ENCODE measurements around the gene ACLY. TPM values are rescaled to one million over a fixed set of nuclear protein-coding genes. Genes with fewer than 3 reads are reported as not detected.

Gene ACLY
- total RNA-seq, 1 donor from 2014 or later: 161 TPM

GRCh38 chr17:41957869-41958439 is 39.2 kb upstream of the ACLY start:
- Mint-ChIP-seq H3K27me3 (no peaks in the 10 kb centered on the region), H3K36me3 (no peaks in the 10 kb centered on the region), H3K27ac (peak overlapping the region; percentile 21), H3K4me3 (no peak overlapping the region), H3K4me1 (ENCODE audit: unreplicated experiment) (peaks cover 9% of the 10 kb centered on the region), H3K9me3 (no peaks in the 10 kb centered on the region)
- no peak for DNase-seq (ENCODE audit: extremely low spot score, unreplicated experiment)
- no peak for TF ChIP-seq CTCF (conservative IDR thresholded peaks at IDR 0.05)

- Mint-ChIP-seq H3K4me3 (no peak overlapping the region), H3K27ac (peak overlapping the region; percentile 21), H3K36me3 (no peaks in the 10 kb centered on the region), H3K4me1 (ENCODE audit: unreplicated experiment) (peaks cover 9% of the 10 kb centered on the region), H3K27me3 (no peaks in the 10 kb centered on the region), H3K9me3 (no peaks in the 10 kb centered on the region)
- no peak for TF ChIP-seq CTCF (conservative IDR thresholded peaks at IDR 0.05)
- DNase-seq (ENCODE audit: extremely low spot score, unreplicated experiment): no peak
These were observed 38.5 kb upstream of the ACLY start for GRCh38 chr17:41957031-41957868.

GRCh38 chr17:41956522-41956921 is 37.8 kb upstream of the ACLY start:
- no peak for DNase-seq (ENCODE audit: extremely low spot score, unreplicated experiment)
- TF ChIP-seq CTCF (conservative IDR thresholded peaks at IDR 0.05): no peak
- no peaks in the 10 kb centered on the region for H3K27me3 Mint-ChIP-seq
- no peaks in the 10 kb centered on the region for H3K36me3 Mint-ChIP-seq
- H3K9me3 Mint-ChIP-seq: no peaks in the 10 kb centered on the region
- no peak overlapping the region for H3K27ac Mint-ChIP-seq
- H3K4me3 Mint-ChIP-seq: no peak overlapping the region
- peaks cover 9% of the 10 kb centered on the region for H3K4me1 Mint-ChIP-seq (ENCODE audit: unreplicated experiment)

GRCh38 chr17:41948762-41949460 is 30.2 kb upstream of the ACLY start:
- DNase-seq (ENCODE audit: extremely low spot score, unreplicated experiment): no peak
- no peaks in the 10 kb centered on the region for H3K4me1 Mint-ChIP-seq (ENCODE audit: unreplicated experiment)
- no peak overlapping the region for H3K4me3 Mint-ChIP-seq
- no peaks in the 10 kb centered on the region for H3K9me3 Mint-ChIP-seq
- no peaks in the 10 kb centered on the region for H3K27me3 Mint-ChIP-seq
- no peak overlapping the region for H3K27ac Mint-ChIP-seq
- H3K36me3 Mint-ChIP-seq: no peaks in the 10 kb centered on the region
- no peak for TF ChIP-seq CTCF (conservative IDR thresholded peaks at IDR 0.05)

- H3K36me3 Mint-ChIP-seq: no peaks in the 10 kb centered on the region
These were observed 26.2 kb upstream of the ACLY start for GRCh38 chr17:41944943-41945342.

More at GRCh38 chr17:41944943-41945342, 26.2 kb upstream of the ACLY start:
- no peak for DNase-seq (ENCODE audit: extremely low spot score, unreplicated experiment)
- no peaks in the 10 kb centered on the region for H3K27me3 Mint-ChIP-seq
- no peaks in the 10 kb centered on the region for H3K4me1 Mint-ChIP-seq (ENCODE audit: unreplicated experiment)
- no peaks in the 10 kb centered on the region for H3K9me3 Mint-ChIP-seq
- H3K4me3 Mint-ChIP-seq: no peak overlapping the region
- H3K27ac Mint-ChIP-seq: no peak overlapping the region
- no peak for TF ChIP-seq CTCF (conservative IDR thresholded peaks at IDR 0.05)
